NCI-H1092 (cell line): ENCODE results near the gene CRYBA4.
"Not testable (repeated sequence)": the region's sequence is repeated elsewhere in the genome, so short reads cannot be mapped to it uniquely, and the experiment has no call there.

Experiments
- DNase-seq: peaks from one replicate; lab custom pipeline; 2025; lab: John Stamatoyannopoulos, UW

Gene CRYBA4

DNA sequence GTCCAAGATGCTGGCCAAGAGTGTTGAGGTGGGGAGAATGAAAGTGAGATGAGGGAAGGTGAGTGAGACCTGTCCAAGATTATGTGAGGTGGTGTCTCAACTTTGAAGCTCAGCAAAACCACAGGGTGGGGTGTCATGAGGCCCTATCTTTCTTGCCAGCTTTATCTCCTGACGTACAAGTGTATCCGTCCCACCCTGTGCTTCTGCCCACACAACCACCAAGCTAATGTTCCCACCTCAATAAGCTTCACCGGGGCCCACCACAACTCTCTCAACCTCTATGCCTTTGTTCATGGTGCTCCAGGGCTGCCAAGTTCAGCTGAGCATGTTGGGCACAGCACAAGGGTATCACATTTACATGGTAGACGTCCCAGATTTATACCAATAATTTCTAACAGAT is 24.7 kb upstream of the CRYBA4 start:
- DNase-seq: no peak

- no peak for DNase-seq
Observed at GRCh38 chr22:26597480-26597879, 24.3 kb upstream of the CRYBA4 start.

DNA sequence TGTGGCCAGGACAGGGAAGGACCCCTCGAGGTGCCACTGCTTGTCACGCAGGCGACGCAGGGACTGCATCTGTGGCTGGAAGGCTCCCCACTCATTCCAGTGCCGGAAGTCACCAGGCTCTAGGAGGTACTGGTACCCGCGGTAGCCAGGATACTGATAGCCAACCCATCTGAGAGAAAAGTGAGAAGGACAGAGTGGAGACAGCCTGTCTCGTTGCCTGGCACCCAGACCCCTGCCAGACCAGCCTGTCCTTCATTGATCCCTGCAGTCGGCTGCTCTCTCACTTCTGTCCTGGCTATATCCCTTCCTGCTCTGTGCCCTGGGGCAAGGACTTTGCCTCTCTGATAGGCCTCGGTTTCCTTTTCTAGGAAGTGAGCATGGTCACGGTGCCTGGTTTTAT is 22.3 kb upstream of the CRYBA4 start:
- DNase-seq: no peak

DNA sequence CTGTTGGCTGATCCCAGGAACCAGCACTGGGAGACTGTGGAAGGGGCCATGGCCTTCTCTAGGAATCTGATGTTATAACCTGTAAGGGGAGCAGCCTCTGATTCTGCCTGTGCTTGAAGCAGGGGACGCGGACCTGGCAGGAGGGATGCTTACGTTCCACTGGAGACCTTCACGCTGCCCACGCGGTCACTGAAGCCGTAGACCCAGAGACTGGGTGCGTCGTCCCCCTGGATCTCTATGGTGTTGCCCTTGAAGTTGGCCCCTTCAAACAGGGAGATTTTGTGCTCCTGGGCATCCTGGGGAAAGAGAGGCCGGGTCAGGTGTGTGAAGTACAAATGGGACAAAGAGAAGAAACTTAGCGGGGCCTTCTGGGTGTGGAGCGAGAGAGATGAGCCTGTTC is 20.0 kb upstream of the CRYBA4 start:
- DNase-seq: no peak

DNA sequence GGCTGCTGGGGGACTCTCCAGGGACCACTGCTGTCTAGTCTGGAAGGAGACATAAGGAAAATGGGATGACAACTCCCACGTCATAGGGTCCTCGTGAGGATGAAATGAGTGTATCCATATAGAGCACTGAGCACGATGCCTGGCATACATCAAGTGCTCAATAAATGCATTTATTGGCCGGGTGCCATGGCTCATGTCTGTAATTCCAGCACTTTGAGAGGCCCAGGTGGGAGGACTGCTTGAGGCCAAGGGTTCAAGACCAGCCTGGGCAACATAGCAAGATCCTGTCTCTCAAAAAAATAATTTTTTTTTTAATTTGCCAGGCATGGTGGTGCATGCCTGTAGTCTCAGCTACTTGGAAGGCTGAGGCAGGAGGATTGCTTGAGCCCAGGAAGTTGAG is 19.6 kb upstream of the CRYBA4 start:
- DNase-seq: no peak

- no peak for DNase-seq
Observed at GRCh38 chr22:26604368-26604767, 17.4 kb upstream of the CRYBA4 start.

- no peak for DNase-seq
Observed at GRCh38 chr22:26606611-26607010, 15.2 kb upstream of the CRYBA4 start.

GRCh38 chr22:26608129-26608528 is 13.6 kb upstream of the CRYBA4 start:
- DNase-seq: no peak

- no peak for DNase-seq
Observed at GRCh38 chr22:26609287-26609686, 12.5 kb upstream of the CRYBA4 start.

GRCh38 chr22:26610072-26610958 is 11.4 kb upstream of the CRYBA4 start:
- DNase-seq: no peak

- DNase-seq: no peak
Observed at GRCh38 chr22:26610996-26611395, 10.8 kb upstream of the CRYBA4 start.

DNA sequence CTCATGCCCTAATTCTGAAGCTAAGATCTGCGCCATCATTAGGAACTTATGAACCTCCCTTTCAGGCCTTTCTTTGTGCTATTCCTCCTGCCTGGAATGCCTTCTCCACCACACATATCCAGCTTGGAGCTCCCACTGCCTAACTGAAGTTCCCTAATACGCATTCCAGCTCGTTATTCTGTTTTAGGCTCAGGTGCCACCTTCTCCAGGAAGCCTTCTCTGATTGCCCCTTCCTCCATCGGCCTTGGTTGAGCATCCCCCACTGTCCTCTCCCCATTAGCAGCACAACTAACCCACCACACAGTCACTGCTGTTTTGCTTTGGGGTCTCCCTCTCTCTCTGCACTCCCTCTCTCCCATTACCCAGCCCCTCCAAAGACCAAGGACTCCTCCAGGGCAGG is 9.1 kb upstream of the CRYBA4 start:
- no peak for DNase-seq

DNA sequence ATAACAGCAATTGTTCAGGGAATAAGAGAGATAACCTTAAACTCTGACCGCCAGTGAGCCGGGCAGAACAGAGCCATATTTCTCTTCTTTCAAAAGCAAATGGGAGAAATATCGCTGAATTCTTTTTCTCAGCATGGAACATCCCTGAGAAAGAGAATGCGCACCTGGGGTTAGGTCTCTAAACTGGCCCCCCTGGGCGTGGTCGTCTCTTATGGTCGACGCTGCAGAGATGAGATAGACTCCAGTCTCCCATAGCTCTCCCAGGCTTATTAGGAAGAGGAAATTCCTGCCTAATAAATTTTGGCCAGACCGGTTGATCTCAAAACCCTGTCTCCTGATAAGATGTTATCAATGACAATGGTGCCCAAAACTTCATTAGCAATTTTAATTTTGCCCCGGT is 8.0 kb upstream of the CRYBA4 start:
- DNase-seq: not testable (repeated sequence)

DNA sequence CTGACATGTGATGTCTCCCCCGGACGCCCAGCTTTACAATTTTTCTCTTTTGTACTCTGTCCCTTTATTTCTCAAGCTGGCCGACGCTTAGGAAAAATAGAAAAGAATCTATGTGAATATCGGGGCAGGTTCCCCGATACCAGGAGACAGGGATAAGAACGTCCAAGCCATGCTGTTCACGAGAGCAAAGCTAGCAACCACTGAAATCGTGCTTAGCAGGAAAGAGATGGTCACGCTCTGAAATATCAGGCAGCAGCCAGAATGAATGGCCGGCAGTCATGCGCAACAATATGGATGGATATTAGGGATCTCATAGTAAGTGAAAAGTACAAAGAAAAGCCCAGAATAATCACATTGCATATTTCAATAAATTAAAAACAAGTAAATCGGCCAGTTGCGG is 7.4 kb upstream of the CRYBA4 start:
- DNase-seq: no peak

GRCh38 chr22:26615149-26615548 is 6.6 kb upstream of the CRYBA4 start:
- no peak for DNase-seq

DNA sequence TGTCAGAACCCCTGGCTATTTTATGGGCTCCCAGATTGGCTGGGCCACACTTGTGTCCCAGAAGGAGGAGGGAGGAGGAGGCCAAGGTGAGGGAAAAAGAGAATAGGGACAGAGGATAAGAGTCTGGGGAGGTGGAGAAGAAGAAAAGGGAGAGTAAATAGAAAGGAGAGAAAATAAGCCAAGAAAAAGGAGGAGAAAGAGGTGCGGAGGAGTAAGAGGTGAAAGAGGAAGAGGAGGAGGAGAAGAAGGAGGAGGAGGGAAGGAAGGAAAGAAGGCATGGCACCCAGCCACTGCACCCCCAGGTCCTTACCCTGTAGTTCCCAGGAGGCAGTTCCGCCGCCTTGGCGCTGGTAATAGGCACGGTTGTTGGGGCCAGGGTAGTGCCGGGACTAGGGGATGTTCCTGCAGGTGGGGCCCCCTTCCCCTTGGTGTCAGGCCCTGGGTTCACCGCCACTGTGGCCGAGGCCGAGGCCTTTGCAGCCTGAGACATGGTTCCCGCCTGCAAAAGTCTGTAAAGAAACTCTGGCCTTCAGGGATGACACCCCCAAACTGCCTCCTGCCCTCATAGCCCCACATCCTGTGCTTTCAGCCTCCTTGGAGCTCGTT is 5.8 kb upstream of the CRYBA4 start:
- DNase-seq: no peak

DNA sequence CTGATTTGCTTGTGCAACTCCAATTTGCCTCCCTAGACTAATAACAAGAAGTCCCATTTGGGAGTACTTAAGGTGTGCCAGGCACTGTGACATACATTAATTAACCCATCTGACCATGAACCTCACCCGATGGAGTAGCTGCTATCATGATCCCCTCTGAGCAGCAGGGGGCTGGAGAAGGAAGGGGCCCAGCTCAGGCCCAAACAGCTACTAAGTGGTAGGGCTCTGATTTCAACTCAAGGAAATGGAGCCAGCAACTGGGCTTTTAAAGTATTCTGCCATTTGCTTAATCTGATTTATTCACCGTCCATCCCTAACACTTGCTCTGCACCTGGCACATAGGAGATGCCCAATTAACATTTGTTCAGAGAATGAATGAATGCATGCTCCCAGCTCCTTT is 5.1 kb upstream of the CRYBA4 start:
- no peak for DNase-seq

GRCh38 chr22:26617271-26618199 is 4.2 kb upstream of the CRYBA4 start, which contains the start of gene CRYBB1:
TSS of gene CRYBB1 (minus strand) at chr22:26618027. CDS start at chr22:26616319, 1,708 bp downstream.
- DNase-seq: no peak

DNA sequence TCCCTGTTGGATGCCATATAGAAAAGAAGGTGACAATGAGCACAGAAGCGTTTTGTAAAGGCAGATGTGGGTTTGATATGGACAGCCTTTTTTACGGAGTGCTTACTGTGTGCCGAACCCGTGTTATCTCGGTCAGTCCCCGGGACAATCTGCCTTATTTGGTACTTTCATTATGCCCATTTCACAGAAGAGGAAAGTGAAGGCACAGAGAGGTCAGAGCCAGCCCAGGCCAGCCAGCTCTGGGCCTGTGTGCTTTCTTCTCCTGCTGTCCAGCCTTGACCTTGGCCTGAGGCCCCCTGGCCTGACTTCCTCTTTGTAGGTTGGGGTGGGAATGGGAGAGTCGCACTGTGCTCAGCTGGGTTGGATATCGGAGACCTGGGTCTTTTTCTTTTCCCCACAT is 3.3 kb upstream of the CRYBA4 start:
- no peak for DNase-seq

DNA sequence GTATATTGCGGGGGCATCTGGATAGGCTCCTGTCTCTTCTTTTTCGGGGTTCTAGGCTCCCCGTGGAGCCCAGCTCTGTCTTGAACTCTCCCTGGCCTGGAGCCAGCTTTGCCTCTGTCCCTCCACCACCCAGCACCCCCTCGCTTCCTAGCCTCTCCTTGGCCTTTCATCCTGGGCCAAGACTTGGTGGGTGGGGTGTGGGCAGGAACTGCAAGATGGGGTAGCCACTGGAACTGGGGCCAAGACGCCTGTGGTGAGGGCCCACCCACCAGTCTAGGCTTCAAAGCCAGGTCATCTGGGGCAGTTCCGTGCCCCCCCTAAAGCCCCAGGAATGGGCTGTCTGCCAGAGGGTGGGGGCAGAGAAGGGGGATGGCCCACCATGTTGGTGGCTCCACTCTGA is 2.3 kb upstream of the CRYBA4 start:
- no peak for DNase-seq

DNA sequence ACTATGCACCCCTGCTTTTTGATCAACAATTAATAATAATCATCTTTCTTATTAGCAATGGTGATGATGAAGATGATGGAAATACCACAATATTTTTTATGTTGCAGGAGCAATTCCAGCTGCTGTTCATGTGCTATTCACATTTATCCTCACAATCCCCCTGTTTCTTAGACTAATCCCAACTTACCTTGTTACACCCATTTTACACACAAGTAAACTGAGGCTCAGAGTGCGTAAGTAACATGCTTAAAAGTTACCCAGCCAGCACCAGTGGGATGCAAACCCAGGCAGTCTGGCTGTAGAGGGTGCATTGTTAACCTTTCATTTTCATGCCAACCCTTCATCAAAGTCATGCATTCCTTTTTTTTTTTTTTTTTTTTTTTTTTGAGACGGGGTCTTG is 1.6 kb upstream of the CRYBA4 start:
- DNase-seq: no peak

DNA sequence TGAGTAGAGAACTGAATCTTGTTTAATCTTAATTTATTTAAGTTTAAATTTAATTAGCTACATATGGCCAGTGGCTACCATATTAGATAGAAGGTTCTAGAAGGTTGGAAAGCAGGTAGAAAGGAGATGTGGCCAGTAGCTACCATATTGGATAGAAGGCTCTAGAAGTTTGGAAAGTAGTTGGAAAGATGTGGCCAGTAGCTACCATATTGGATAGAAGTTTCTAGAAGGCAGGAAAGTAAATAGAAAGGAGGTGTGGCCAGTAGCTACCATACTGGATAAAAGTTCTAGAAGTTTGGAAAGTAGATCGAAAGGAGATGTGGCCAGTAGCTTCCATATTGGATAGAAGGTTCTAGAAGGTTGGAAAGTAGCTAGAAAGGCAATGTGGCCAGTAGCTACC is 2.2 kb downstream of the CRYBA4 start:
- DNase-seq: no peak

DNA sequence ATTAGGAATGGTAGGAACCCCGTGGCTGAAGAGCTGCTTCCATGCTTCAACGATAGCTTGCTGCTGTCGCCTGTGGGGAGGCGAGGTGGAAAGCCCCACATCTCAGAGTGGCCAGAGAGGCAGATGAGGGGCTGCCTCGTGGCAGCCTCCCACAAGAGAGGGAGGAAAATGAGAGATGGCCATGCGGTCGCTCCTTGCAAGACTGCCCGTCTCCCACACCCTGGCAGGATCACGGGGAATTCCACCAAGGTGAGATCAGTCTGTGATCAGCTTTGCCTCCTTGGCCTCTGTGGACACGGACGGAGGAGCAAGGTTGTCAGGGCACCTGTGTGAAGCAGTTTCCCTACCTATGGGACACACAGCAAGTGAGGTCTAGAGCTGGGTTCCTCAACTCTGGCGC is 3.0 kb downstream of the CRYBA4 start:
- no peak for DNase-seq
